NB4 (cell line): ENCODE data around the gene ADCY1.

Experiments used
- CTCF ChIP-seq: IDR thresholded peaks from one replicate; pipeline ENCODE4 v1.5.1; 2012; ENCODE audit warnings: low read depth, low read length
- MAX ChIP-seq: IDR thresholded peaks from 2 replicates; pipeline ENCODE4 v1.6.1; 2011; ENCODE audit warnings: low read depth, low read length
- POLR2A ChIP-seq: IDR thresholded peaks from 2 replicates; pipeline ENCODE4 v1.6.1; 2011; ENCODE audit warnings: mild to moderate bottlenecking; ENCODE audit not compliant: insufficient read length; ENCODE audit errors: extremely low read depth

- TF ChIP-seq CTCF: no peak
- no peak for TF ChIP-seq POLR2A
- no peak for TF ChIP-seq MAX
These were observed 1.5 kb downstream of the ADCY1 start for GRCh38 chr7:45575501-45576248.
